ENCODE results near the gene MAPK10. TPM values are rescaled to one million over a fixed set of nuclear protein-coding genes. Genes with fewer than 3 reads are reported as not detected.

The MAPK10 gene
- total RNA-seq, result 1 to 10 TPM in 4 of 6 experiments, under 1 TPM in 2; 0.74 to 1.9 (median 1.6) TPM
- long read RNA-seq, result 0 reads

GRCh38 chr4:86359944-86360478, at the start of gene MAPK10:
Gene MAPK10 (minus strand): TSS chr4:86360053.
- H3K4me1 ChIP-seq, result no peaks in the 10 kb centered on the region
- DNase-seq, result peak in 2 of 3 donors; percentile 28 to 44
- H3K9me3 ChIP-seq, result no peaks in the 10 kb centered on the region
- TF ChIP-seq POLR2A (IDR thresholded peaks at IDR 0.05) (no peak), CTCF (IDR thresholded peaks at IDR 0.05) (no peak)
- no peaks in the 10 kb centered on the region for H3K27me3 ChIP-seq
- intact Hi-C loops (cut with DNase I), result no loop called here
- no peak within 1 kb of the TSS for H3K4me3 ChIP-seq
- WGBS (ENCODE audit: insufficient coverage, low coverage, low lambda C conversion rate, missing lambda C conversion rate), result 3% methylated on average over 12 of the region's 12 CpGs
- H3K27ac ChIP-seq, result no peak within 1 kb of the TSS
- H3K36me3 ChIP-seq, result no peaks in the 10 kb centered on the region
- peak; percentile 82 to 96 (median 87) for ATAC-seq

DNA sequence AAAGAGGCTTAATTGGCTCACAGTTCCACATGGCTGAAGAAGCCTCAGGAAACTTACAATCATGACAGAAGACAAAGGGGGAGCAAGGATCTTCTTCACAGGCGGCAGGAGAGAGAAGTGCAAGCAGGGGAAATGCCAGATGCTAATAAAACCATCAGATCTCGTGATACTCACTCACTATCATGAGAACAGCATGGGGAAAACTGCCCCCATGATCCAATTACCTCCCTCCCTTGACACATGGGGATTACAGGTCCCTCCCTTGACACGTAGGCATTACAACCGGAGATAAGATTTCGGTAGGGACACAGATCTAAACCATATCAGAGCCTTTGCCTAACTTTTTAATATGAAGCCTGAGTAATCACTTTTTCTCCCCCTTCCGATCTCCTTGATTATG, 43.7 kb upstream of the MAPK10 start:
- no peak for DNase-seq
- Histone ChIP-seq H3K27me3 (no peaks in the 10 kb centered on the region), H3K4me1 (no peaks in the 10 kb centered on the region), H3K4me3 (no peak overlapping the region), H3K9me3 (no peaks in the 10 kb centered on the region), H3K27ac (no peak overlapping the region), H3K36me3 (no peaks in the 10 kb centered on the region)
- WGBS (ENCODE audit: insufficient coverage, low coverage, low lambda C conversion rate, missing lambda C conversion rate), result 46% methylated on average over 5 of the region's 6 CpGs
- no peak for ATAC-seq
- no peak for TF ChIP-seq POLR2A (IDR thresholded peaks at IDR 0.05)
- no peak for TF ChIP-seq CTCF (IDR thresholded peaks at IDR 0.05)
- intact Hi-C loops (cut with DNase I), result no loop called here

GRCh38 chr4:86401826-86402225, 42.0 kb upstream of the MAPK10 start:
- Histone ChIP-seq H3K4me3 (no peak overlapping the region), H3K27ac (no peak overlapping the region), H3K9me3 (no peaks in the 10 kb centered on the region), H3K27me3 (no peaks in the 10 kb centered on the region), H3K36me3 (no peaks in the 10 kb centered on the region), H3K4me1 (no peaks in the 10 kb centered on the region)
- TF ChIP-seq CTCF (IDR thresholded peaks at IDR 0.05), result no peak
- TF ChIP-seq POLR2A (IDR thresholded peaks at IDR 0.05), result no peak
- DNase-seq (no peak), ATAC-seq (no peak)
- WGBS (ENCODE audit: insufficient coverage, low coverage, low lambda C conversion rate, missing lambda C conversion rate), result 50% methylated on average over 2 of the region's 2 CpGs
- intact Hi-C loops (cut with DNase I), result no loop called here

DNA sequence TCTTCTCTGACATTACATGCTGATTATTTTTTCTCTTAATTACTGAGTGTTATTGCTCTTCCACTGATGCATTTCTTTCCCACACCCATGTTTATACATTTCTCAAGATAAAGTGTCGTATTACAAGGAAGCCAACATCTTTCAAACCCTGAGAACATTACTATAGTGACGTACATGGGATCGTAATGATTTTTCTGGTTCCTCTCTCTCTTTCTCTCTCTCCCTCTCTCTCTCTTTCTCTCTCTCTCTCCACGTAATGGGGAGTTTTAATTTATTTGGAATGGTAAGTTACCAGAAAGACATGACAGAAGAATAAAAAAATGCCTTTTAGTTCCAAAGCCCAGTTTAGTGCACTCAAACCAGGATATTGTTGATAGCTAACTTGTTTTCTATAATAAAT, 40.4 kb upstream of the MAPK10 start:
- no peaks in the 10 kb centered on the region for H3K9me3 ChIP-seq
- H3K27me3 ChIP-seq, result no peaks in the 10 kb centered on the region
- H3K27ac ChIP-seq, result no peak overlapping the region
- no peak for ATAC-seq
- intact Hi-C loops (cut with DNase I), result no loop called here
- WGBS (ENCODE audit: insufficient coverage, low coverage, low lambda C conversion rate, missing lambda C conversion rate), result 49% methylated on average over 4 of the region's 4 CpGs
- no peak for DNase-seq
- TF ChIP-seq POLR2A (IDR thresholded peaks at IDR 0.05) (no peak), CTCF (IDR thresholded peaks at IDR 0.05) (no peak)
- H3K36me3 ChIP-seq, result no peaks in the 10 kb centered on the region
- no peak overlapping the region for H3K4me3 ChIP-seq
- H3K4me1 ChIP-seq, result no peaks in the 10 kb centered on the region

GRCh38 chr4:86398187-86398586, 38.3 kb upstream of the MAPK10 start:
- 87% methylated on average over 1 of the region's 1 CpG for WGBS (ENCODE audit: insufficient coverage, low coverage, low lambda C conversion rate, missing lambda C conversion rate)
- TF ChIP-seq CTCF (IDR thresholded peaks at IDR 0.05) (no peak), POLR2A (IDR thresholded peaks at IDR 0.05) (no peak)

More at GRCh38 chr4:86398187-86398586, 38.3 kb upstream of the MAPK10 start:
- no peaks in the 10 kb centered on the region for H3K36me3 ChIP-seq
- no peaks in the 10 kb centered on the region for H3K9me3 ChIP-seq
- no peaks in the 10 kb centered on the region for H3K4me1 ChIP-seq
- no peak overlapping the region for H3K27ac ChIP-seq
- ATAC-seq (no peak), DNase-seq (no peak)
- intact Hi-C loops (cut with DNase I), result no loop called here
- no peaks in the 10 kb centered on the region for H3K27me3 ChIP-seq
- no peak overlapping the region for H3K4me3 ChIP-seq
